Choroid plexus epithelial cell (primary cell): ENCODE results near the gene ABCD1.
"Not testable (repeated sequence)": the region's sequence is repeated elsewhere in the genome, so short reads cannot be mapped to it uniquely, and the experiment has no call there.

Experiments
- DNase-seq: peaks from one replicate; pipeline ENCODE4 v3.0.0-alpha.2; 2010; ENCODE audit warnings: low read depth
- H3K4me3 ChIP-seq: 2 replicates; pipeline ENCODE4 v1.5.1; 2011; ENCODE audit warnings: low read depth, mild to moderate bottlenecking, control low read depth, low read length, moderate library complexity
- TF ChIP-seq, protein P1 (sequence below): conservative IDR thresholded peaks from 2 replicates; pipeline ENCODE4 v1.5.1; 2011; ENCODE audit warnings: low read depth, mild to moderate bottlenecking, control low read depth, inconsistent platforms, low read length, moderate library complexity

Gene ABCD1

DNA sequence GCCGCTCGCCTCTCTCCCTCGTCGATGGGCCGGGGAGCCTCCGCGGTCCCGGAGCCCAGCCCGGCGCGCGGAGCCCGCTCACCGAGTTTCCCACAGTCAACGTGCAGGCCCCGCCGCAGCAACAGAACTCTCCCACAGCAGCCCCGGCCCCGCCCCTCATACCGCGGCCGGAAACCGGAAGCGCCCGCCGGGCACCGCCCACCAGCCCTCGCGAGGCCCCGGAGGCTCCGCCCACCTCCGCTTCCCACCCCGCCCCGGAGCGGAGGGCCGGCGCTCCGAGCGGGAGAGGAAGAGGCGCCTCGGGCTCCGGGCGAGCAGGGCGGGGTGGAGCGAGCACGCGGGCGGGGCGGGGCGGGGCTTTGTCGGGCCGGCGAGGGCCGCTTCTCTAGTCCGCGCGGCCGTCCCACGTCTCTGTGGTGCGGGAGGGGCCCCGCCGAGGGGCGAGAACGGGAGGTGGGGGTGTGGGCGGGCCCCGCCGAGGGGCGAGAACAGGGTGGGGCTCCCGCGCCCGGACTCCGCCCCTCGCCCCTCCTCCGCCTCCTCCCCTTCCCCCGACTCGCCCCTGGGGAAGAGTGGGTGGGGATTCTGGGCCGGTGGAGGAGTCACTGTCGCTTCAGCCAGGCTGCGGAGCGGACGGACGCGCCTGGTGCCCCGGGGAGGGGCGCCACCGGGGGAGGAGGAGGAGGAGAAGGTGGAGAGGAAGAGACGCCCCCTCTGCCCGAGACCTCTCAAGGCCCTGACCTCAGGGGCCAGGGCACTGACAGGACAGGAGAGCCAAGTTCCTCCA, at the start of gene ABCD1, which contains the start of gene BCAP31:
Gene ABCD1 (plus strand): TSS at position 605 of the 787 bp plus-strand sequence. CDS start 411 bp downstream, outside the sequence.
Gene BCAP31 (minus strand): TSS at position 136 of the 787 bp plus-strand sequence. CDS start 1,143 bp downstream, outside the sequence.
- H3K4me3 ChIP-seq = peak within 1 kb of the TSS; percentile 66
- DNase-seq = peak; percentile 85
- TF ChIP-seq, protein P1, sequence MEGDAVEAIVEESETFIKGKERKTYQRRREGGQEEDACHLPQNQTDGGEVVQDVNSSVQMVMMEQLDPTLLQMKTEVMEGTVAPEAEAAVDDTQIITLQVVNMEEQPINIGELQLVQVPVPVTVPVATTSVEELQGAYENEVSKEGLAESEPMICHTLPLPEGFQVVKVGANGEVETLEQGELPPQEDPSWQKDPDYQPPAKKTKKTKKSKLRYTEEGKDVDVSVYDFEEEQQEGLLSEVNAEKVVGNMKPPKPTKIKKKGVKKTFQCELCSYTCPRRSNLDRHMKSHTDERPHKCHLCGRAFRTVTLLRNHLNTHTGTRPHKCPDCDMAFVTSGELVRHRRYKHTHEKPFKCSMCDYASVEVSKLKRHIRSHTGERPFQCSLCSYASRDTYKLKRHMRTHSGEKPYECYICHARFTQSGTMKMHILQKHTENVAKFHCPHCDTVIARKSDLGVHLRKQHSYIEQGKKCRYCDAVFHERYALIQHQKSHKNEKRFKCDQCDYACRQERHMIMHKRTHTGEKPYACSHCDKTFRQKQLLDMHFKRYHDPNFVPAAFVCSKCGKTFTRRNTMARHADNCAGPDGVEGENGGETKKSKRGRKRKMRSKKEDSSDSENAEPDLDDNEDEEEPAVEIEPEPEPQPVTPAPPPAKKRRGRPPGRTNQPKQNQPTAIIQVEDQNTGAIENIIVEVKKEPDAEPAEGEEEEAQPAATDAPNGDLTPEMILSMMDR = no peak

GRCh38 chrX:153681175-153681574, 43.5 kb upstream of the ABCD1 start:
- TF ChIP-seq, protein P1 = no peak
- DNase-seq = no peak
- no peak overlapping the region for H3K4me3 ChIP-seq

GRCh38 chrX:153683486-153683885, 41.2 kb upstream of the ABCD1 start:
- DNase-seq = not testable (repeated sequence)

GRCh38 chrX:153684467-153685155, 40.0 kb upstream of the ABCD1 start:
- DNase-seq = no peak
- TF ChIP-seq, protein P1 = no peak
- H3K4me3 ChIP-seq = no peak overlapping the region

More at GRCh38 chrX:153683486-153683885, 41.2 kb upstream of the ABCD1 start:
- not testable (repeated sequence) for H3K4me3 ChIP-seq

DNA sequence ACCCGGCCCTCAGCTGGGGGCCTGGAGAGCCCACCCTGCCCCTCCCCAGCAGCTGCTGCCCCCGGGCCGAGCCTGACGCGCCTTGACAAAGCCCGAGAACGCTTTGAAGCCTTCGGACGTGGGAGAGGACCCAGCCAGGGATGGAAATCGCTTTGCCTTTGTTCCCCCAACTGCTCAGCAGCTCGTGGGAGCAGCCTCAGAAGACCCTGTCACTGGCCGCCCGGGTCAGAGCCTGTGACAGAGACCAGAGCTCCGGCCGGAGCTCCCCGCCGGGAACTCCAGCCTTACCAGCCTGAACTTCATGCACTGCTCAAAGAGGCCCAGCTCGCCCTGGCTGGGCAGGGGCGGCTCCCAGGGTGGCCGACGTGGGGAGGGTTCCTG, 39.5 kb upstream of the ABCD1 start:
- no peak overlapping the region for H3K4me3 ChIP-seq
- DNase-seq = no peak
- TF ChIP-seq, protein P1 = no peak

- DNase-seq = no peak
- H3K4me3 ChIP-seq = no peak overlapping the region
- TF ChIP-seq, protein P1 = no peak
These were observed 38.6 kb upstream of the ABCD1 start for GRCh38 chrX:153685751-153686696.
